HG02943 (cell line): ENCODE data around the gene CNKSR2.

Experiments used
- ATAC-seq: cut with Tn5 transposase; IDR thresholded peaks from one replicate; pipeline ENCODE4 v1.9.1; 2021; ENCODE audit warnings: mild to moderate bottlenecking, low read depth, moderate library complexity; ENCODE audit not compliant: unreplicated experiment

The CNKSR2 gene

GRCh38 chrX:21660156-21660555, 285.9 kb downstream of the CNKSR2 start:
- no peak for ATAC-seq

GRCh38 chrX:21661316-21661715, 287.1 kb downstream of the CNKSR2 start:
- no peak for ATAC-seq

GRCh38 chrX:21662761-21663160, 288.5 kb downstream of the CNKSR2 start:
- ATAC-seq: no peak

- no peak for ATAC-seq
Measured at GRCh38 chrX:21666252-21666651, 292.0 kb downstream of the CNKSR2 start.

- ATAC-seq: no peak
Measured at GRCh38 chrX:21666679-21667078, 292.5 kb downstream of the CNKSR2 start.

GRCh38 chrX:21674430-21675186, 300.4 kb downstream of the CNKSR2 start:
- ATAC-seq: no peak

- no peak for ATAC-seq
Measured at GRCh38 chrX:21675931-21676330, 301.7 kb downstream of the CNKSR2 start.

- ATAC-seq: no peak
Measured at GRCh38 chrX:21678048-21678612, 303.9 kb downstream of the CNKSR2 start.

- ATAC-seq: no peak
Measured at GRCh38 chrX:21683941-21684340, 309.7 kb downstream of the CNKSR2 start.

- no peak for ATAC-seq
Measured at GRCh38 chrX:21691512-21692018, 317.3 kb downstream of the CNKSR2 start.

GRCh38 chrX:21698272-21698671, 324.1 kb downstream of the CNKSR2 start:
- ATAC-seq: no peak

GRCh38 chrX:21699136-21699535, 324.9 kb downstream of the CNKSR2 start:
- ATAC-seq: no peak

GRCh38 chrX:21700275-21700674, 326.1 kb downstream of the CNKSR2 start:
- no peak for ATAC-seq

GRCh38 chrX:21700967-21701366, 326.7 kb downstream of the CNKSR2 start:
- no peak for ATAC-seq

- no peak for ATAC-seq
Measured at GRCh38 chrX:21702725-21703124, 328.5 kb downstream of the CNKSR2 start.
